ENCODE measurements around the gene XG.
"Not testable (repeated sequence)": the region's sequence is repeated elsewhere in the genome, so short reads cannot be mapped to it uniquely, and the experiment has no call there.

The XG gene

GRCh38 chrX:2712428-2712827 is 39.4 kb upstream of the XG start:
- no peak for FAIRE-seq
- DNase-seq (ENCODE audit: insufficient read length, low spot score): no peak
- TF ChIP-seq TAF1 (IDR thresholded peaks at IDR 0.05; ENCODE audit: low read depth, low read length) (no peak), POU2F2 (IDR thresholded peaks at IDR 0.05; ENCODE audit: low read depth, low read length) (no peak), PAX5 (IDR thresholded peaks at IDR 0.05; ENCODE audit: insufficient read depth, low read length, severe bottlenecking) (no peak), POLR2A (IDR thresholded peaks at IDR 0.05; ENCODE audit: low read depth, low read length) (no peak), POLR2AphosphoS5 (IDR thresholded peaks at IDR 0.05; ENCODE audit: low read depth, low read length) (no peak), SPI1 (IDR thresholded peaks at IDR 0.05; ENCODE audit: low read depth, low read length) (no peak)

- DNase-seq (ENCODE audit: insufficient read length, low spot score): no peak
- FAIRE-seq: peak; percentile 31
- TF ChIP-seq TAF1 (IDR thresholded peaks at IDR 0.05; ENCODE audit: low read depth, low read length) (no peak), POLR2AphosphoS5 (IDR thresholded peaks at IDR 0.05; ENCODE audit: low read depth, low read length) (peak; percentile 54; the same call in 1 of the 2 replicates), POU2F2 (IDR thresholded peaks at IDR 0.05; ENCODE audit: low read depth, low read length) (peak; percentile 42; the same call in 1 of the 2 replicates), PAX5 (IDR thresholded peaks at IDR 0.05; ENCODE audit: insufficient read depth, low read length, severe bottlenecking) (no peak)
Measured at GRCh38 chrX:2712890-2713840, 38.7 kb upstream of the XG start.

GRCh38 chrX:2714551-2714950 is 37.3 kb upstream of the XG start:
- DNase-seq (ENCODE audit: insufficient read length, low spot score) (no peak), FAIRE-seq (no peak)

GRCh38 chrX:2715066-2715600 is 36.7 kb upstream of the XG start:
- no peak for DNase-seq (ENCODE audit: insufficient read length, low spot score)
- TF ChIP-seq POLR2A (IDR thresholded peaks at IDR 0.05; ENCODE audit: low read depth, low read length) (no peak), PAX5 (IDR thresholded peaks at IDR 0.05; ENCODE audit: insufficient read depth, low read length, severe bottlenecking) (no peak), POLR2AphosphoS5 (IDR thresholded peaks at IDR 0.05; ENCODE audit: low read depth, low read length) (no peak), SPI1 (IDR thresholded peaks at IDR 0.05; ENCODE audit: low read depth, low read length) (no peak), POU2F2 (IDR thresholded peaks at IDR 0.05; ENCODE audit: low read depth, low read length) (no peak), TAF1 (IDR thresholded peaks at IDR 0.05; ENCODE audit: low read depth, low read length) (no peak)
- no peak for FAIRE-seq

More at GRCh38 chrX:2714551-2714950, 37.3 kb upstream of the XG start:
- TF ChIP-seq POLR2A (IDR thresholded peaks at IDR 0.05; ENCODE audit: low read depth, low read length) (no peak), TAF1 (IDR thresholded peaks at IDR 0.05; ENCODE audit: low read depth, low read length) (no peak), POU2F2 (IDR thresholded peaks at IDR 0.05; ENCODE audit: low read depth, low read length) (no peak), SPI1 (IDR thresholded peaks at IDR 0.05; ENCODE audit: low read depth, low read length) (no peak), PAX5 (IDR thresholded peaks at IDR 0.05; ENCODE audit: insufficient read depth, low read length, severe bottlenecking) (no peak), POLR2AphosphoS5 (IDR thresholded peaks at IDR 0.05; ENCODE audit: low read depth, low read length) (no peak)

GRCh38 chrX:2717312-2717711 is 34.5 kb upstream of the XG start:
- TF ChIP-seq TAF1 (IDR thresholded peaks at IDR 0.05; ENCODE audit: low read depth, low read length) (no peak), POLR2A (IDR thresholded peaks at IDR 0.05; ENCODE audit: low read depth, low read length) (no peak), PAX5 (IDR thresholded peaks at IDR 0.05; ENCODE audit: insufficient read depth, low read length, severe bottlenecking) (no peak), POU2F2 (IDR thresholded peaks at IDR 0.05; ENCODE audit: low read depth, low read length) (no peak), POLR2AphosphoS5 (IDR thresholded peaks at IDR 0.05; ENCODE audit: low read depth, low read length) (no peak), SPI1 (IDR thresholded peaks at IDR 0.05; ENCODE audit: low read depth, low read length) (no peak)
- no peak for DNase-seq (ENCODE audit: insufficient read length, low spot score)
- FAIRE-seq: no peak

GRCh38 chrX:2718821-2719220 is 33.0 kb upstream of the XG start:
- TF ChIP-seq POLR2AphosphoS5 (IDR thresholded peaks at IDR 0.05; ENCODE audit: low read depth, low read length): no peak
- TF ChIP-seq POLR2A (IDR thresholded peaks at IDR 0.05; ENCODE audit: low read depth, low read length): no peak
- TF ChIP-seq SPI1 (IDR thresholded peaks at IDR 0.05; ENCODE audit: low read depth, low read length): no peak
- TF ChIP-seq PAX5 (IDR thresholded peaks at IDR 0.05; ENCODE audit: insufficient read depth, low read length, severe bottlenecking): no peak
- TF ChIP-seq POU2F2 (IDR thresholded peaks at IDR 0.05; ENCODE audit: low read depth, low read length): no peak
- no peak for TF ChIP-seq TAF1 (IDR thresholded peaks at IDR 0.05; ENCODE audit: low read depth, low read length)
- no peak for FAIRE-seq
- no peak for DNase-seq (ENCODE audit: insufficient read length, low spot score)

- DNase-seq (ENCODE audit: insufficient read length, low spot score) (no peak), FAIRE-seq (no peak)
- TF ChIP-seq POU2F2 (IDR thresholded peaks at IDR 0.05; ENCODE audit: low read depth, low read length): no peak
- TF ChIP-seq SPI1 (IDR thresholded peaks at IDR 0.05; ENCODE audit: low read depth, low read length): no peak
- TF ChIP-seq PAX5 (IDR thresholded peaks at IDR 0.05; ENCODE audit: insufficient read depth, low read length, severe bottlenecking): no peak
- TF ChIP-seq POLR2A (IDR thresholded peaks at IDR 0.05; ENCODE audit: low read depth, low read length): no peak
- TF ChIP-seq POLR2AphosphoS5 (IDR thresholded peaks at IDR 0.05; ENCODE audit: low read depth, low read length): no peak
- TF ChIP-seq TAF1 (IDR thresholded peaks at IDR 0.05; ENCODE audit: low read depth, low read length): no peak
Measured at GRCh38 chrX:2719774-2720447, 31.9 kb upstream of the XG start.

GRCh38 chrX:2723286-2723879 is 28.5 kb upstream of the XG start:
- no peak for FAIRE-seq
- DNase-seq (ENCODE audit: insufficient read length, low spot score): no peak
- no peak for TF ChIP-seq POLR2A (IDR thresholded peaks at IDR 0.05; ENCODE audit: low read depth, low read length)
- no peak for TF ChIP-seq PAX5 (IDR thresholded peaks at IDR 0.05; ENCODE audit: insufficient read depth, low read length, severe bottlenecking)
- no peak for TF ChIP-seq POU2F2 (IDR thresholded peaks at IDR 0.05; ENCODE audit: low read depth, low read length)
- TF ChIP-seq POLR2AphosphoS5 (IDR thresholded peaks at IDR 0.05; ENCODE audit: low read depth, low read length): no peak
- no peak for TF ChIP-seq SPI1 (IDR thresholded peaks at IDR 0.05; ENCODE audit: low read depth, low read length)
- TF ChIP-seq TAF1 (IDR thresholded peaks at IDR 0.05; ENCODE audit: low read depth, low read length): no peak

- FAIRE-seq: not testable (repeated sequence)
Measured at GRCh38 chrX:2727264-2727663, 24.6 kb upstream of the XG start.

More at GRCh38 chrX:2727264-2727663, 24.6 kb upstream of the XG start:
- DNase-seq (ENCODE audit: insufficient read length, low spot score): not testable (repeated sequence)
